DMS79 treated with DMSO at 0.1 percent for 48 hours (cell line): Measurements from ENCODE around the gene S100A7A.

Experiments used
- DNase-seq: peaks from one replicate; lab custom pipeline; 2025; lab: John Stamatoyannopoulos, UW

The S100A7A gene

DNA sequence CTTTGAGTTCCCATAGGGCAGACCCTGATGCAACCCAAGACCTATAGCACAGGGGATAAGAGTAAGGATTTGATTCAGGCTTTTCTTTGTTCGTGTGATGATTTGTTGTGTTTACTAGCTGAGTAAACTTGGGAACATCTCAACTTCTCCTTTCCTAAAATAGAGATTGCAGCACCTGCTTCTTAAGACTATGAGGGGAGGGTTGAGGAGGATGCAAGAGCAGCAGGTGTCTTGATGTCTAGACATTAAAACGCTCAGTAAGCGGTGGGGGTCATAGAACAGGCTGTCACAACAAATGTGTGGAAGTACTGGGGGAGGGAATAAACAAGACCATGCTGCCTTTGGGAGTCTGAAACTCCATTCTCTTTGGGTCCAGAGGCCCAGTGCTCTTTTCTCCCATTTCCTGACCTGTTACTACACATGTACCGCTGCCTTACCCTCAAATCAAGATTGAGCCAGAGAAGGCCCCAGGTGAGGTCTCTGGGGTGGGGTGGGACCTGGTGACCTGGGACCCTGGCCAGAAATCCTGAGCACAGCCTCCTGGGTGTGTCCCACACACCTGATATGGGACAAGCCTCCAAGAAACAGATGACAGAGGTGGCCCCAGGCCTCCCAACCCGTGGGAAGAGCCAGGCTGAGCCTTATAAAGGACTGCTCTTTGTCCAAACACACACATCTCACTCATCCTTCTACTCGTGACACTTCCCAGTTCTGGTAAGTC, at the start of gene S100A7A:
Gene S100A7A (plus strand): TSS at position 671 of the 721 bp plus-strand sequence. CDS start 1,563 bp downstream, outside the sequence.
- no peak for DNase-seq

DNA sequence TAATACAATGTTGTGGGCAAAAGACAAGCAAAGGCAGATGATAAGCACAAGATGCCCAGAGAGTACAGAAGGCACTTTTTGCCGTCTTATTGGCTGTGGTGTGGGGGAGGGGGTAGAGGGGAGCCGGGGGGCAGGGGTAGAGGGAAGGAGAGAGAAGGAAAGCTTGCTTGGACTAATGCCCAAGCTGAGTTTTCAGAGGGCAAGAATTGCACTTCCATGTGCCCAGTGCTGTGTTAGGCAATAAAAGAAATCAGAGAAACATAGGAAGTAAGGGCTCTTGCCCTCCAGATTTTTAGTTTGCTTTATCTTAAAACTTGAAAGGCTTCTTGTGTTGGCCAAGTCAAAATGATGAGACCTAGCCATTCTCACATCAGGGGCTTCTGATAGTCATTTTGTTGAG, 49.2 kb upstream of the S100A7A start:
- no peak for DNase-seq

DNA sequence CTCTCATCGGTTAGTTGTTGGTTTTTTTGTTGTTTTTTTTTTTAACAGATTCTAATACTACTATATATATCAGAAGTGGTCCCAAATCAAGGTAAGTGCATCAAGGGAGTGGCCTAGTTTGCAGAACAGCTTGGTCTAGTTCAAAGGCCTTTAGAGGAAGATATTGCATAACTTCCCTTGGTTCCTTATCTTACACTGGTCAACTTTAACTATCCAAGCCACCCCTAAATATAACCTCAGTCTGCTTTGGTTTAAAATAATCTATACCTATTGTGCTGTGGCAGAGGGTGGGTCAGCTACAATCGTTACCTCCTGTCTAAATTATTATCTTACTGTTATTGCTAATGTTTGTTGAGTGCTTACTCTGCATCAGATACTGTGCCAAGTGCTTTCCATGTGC, 47.8 kb upstream of the S100A7A start:
- no peak for DNase-seq

DNA sequence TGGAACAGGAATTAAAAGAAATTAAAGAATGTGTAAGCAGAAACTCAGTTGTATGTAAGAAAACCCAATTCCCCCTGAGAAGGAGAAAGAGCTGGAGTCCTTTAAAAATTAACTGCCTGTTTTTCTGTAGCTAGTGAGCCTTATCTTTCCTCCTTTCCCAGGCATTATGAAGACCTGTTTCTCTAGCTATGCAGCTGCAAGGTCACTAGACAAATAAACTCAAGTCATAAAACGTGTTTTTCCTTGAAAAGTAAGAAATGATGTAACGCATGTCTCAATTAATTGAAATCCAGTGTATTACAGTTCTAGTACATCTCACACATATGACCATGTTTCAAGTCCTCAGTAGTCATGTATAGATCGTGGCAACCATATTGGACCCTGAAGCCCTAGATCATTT, 46.2 kb upstream of the S100A7A start:
- DNase-seq: no peak

DNA sequence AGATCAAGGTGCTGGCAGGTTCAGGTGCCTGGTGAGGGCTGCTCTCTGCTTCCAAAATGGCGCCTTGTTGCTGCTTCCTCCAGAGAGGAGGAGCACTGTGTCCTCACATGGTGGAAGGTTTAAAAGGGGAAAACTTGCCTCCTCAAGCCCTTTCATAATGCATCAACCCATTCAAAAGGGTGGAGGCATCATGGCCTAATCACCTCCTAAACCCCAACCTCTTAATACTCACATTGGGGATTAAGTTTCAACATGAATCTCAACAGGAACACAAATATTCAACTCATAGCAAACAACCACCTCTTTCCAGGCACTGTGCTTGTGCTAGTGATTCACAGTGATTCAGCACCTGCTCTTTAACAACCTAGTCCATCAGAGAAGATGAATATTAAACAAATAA, 45.1 kb upstream of the S100A7A start:
- DNase-seq: no peak

DNA sequence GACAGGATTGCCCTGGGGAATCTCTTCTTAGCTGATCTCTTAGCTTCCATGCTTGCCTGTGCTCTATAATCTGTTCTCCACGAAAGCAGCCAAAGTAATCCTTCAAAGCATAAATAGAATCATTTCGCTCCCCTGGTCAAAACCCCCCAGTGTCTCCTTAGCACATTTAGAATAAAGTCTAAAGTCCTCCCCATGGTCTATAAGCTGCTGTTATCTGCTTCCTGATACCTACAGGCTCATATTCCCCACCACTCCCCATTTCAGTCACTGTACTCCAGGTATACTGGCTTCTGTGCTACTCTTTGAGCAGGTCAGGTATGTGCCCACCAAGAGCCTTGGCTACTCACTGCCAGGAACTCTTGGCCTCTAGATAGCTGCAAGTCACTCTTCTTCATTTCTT, 43.7 kb upstream of the S100A7A start:
- DNase-seq: no peak

GRCh38 chr1:153374071-153374470, 42.2 kb upstream of the S100A7A start:
- DNase-seq: no peak

GRCh38 chr1:153375511-153375910, 40.8 kb upstream of the S100A7A start, which contains the start of gene S100A12:
S100A12 (minus strand) TSS chr1:153375621; CDS start chr1:153374592, 1,029 bp downstream.
- no peak for DNase-seq

DNA sequence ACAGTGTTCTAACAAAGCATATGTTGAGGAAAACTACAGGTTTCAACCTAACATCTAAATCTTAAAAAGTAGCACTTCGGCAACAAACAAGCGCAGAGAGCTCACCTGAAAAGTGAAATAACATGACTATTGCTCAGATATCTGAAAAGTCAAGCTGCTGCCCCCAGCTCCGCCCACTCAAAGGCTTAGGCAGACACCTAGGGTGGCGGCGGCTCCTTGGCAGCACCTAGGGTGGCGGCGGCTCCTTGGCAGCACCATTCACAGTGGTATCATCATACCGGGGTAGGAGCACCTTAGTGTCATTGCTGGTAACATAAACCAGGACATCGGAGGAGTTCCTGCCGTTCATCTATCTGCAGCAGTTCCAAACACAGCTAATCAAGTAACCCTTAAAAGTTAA, 36.7 kb upstream of the S100A7A start:
- DNase-seq: no peak

DNA sequence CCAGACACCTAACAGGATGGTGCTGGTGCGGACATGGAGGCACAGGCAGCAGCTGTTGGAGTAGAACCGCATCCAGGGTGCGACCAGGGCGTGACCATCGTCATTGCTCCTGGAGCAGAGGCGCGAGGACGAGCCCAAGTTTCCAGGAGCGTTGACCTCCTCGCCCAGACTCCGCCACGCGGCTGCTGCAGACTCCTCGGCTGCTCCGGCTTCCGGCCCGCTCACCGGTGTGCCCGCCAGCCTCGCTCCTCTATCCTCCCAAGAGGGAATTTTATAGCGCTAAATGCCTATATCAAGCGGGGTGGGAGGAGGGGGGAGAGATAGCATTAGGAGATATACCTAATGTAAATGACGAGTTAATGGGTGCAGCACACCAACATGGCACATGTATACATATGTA, 35.6 kb upstream of the S100A7A start:
- no peak for DNase-seq

GRCh38 chr1:153384958-153385580, 31.3 kb upstream of the S100A7A start:
- no peak for DNase-seq

GRCh38 chr1:153386500-153386901, 29.8 kb upstream of the S100A7A start:
- DNase-seq: no peak

- DNase-seq: no peak
Measured at GRCh38 chr1:153387001-153387400, 29.3 kb upstream of the S100A7A start.

GRCh38 chr1:153387785-153388184, 28.5 kb upstream of the S100A7A start:
- no peak for DNase-seq

GRCh38 chr1:153389401-153389800, 26.9 kb upstream of the S100A7A start:
- no peak for DNase-seq

- DNase-seq: no peak
Measured at GRCh38 chr1:153389973-153390879, 26.1 kb upstream of the S100A7A start.

GRCh38 chr1:153390938-153391710, 25.2 kb upstream of the S100A7A start, which contains the start of gene S100A8:
S100A8 (minus strand) TSS chr1:153391073; CDS start chr1:153390535, 538 bp downstream.
- DNase-seq: no peak

DNA sequence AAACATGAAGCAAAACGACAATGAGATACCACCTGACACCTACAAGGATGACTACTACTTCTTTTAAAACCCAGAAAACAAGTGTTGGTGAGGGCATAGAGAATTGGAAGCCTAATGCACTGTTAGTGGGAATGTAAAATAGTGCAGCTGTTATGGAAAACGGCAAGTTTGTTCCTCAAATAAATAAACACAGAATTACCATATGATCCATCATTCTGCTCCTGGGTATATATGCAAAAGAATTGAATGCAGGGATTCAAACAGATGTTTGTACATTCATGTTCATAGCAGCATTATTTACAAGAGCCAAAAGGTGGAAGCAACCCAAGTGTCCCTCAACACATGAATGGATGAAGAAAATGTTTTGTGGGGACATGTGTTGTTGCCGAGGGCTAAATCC, 24.1 kb upstream of the S100A7A start:
- DNase-seq: no peak

DNA sequence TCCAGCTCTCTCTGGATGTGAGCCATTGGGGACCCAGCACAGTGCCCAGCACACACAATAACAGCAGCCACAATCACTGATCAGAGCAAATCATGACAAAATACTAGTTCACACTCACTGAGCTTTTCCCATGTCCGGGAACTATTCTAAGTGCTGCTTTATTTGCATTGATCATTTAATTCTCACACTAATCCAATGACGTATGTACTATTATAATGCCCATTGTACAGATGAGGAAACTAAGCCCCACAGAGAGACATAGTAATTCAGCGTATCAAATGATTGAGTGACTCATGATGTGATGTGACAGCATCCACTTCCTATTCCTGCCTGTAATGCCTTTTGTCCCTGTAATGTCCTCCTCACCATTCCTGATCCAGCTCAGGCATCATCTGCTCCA, 23.5 kb upstream of the S100A7A start:
- no peak for DNase-seq

DNA sequence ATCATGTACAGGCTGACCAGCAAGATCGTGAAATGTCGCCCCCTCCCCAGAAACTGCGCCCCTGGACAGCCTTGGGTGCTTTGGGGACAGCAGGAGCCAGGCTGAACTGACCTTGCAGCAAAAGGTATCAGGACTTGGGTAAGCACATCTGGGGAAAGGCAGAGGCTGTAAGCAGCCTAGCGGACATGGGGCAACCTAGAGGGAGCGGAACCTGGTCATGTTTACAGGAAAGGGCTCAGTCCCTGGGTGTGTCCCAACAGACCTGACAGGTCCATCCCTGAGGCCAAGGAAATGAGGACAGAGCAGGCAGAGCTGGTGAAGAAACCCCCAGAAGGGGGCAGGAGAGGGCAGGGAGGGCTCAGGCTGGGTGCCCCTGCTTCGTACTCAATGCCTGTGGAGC, 22.4 kb upstream of the S100A7A start:
- no peak for DNase-seq

DNA sequence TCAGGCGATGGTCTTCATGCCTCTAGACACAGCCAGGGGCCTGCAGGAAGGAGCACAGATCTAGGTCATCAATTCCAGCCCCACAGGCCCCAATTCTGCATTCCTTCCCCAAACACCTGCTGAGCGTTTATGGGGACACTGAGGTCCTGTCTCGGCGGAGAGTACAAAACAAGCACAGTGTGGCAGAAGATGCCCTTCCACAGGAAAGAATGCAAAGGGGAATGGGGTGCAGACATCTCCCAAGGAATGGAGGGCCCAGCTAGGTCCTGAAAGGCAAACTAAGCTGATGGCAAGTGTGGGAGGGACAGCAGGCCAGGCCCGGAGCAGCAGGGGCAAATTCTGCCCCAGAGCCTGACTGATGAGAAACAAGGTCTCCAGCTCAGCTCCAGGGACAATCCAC, 21.9 kb upstream of the S100A7A start:
- no peak for DNase-seq
